GM19324 (cell line): ENCODE data around the gene DIAPH1.

Experiments used
- ATAC-seq: cut with Tn5 transposase; IDR thresholded peaks from one replicate; pipeline ENCODE4 v1.9.1; 2021; ENCODE audit warnings: mild to moderate bottlenecking, moderate library complexity; ENCODE audit not compliant: unreplicated experiment, low FRiP score

Gene DIAPH1

DNA sequence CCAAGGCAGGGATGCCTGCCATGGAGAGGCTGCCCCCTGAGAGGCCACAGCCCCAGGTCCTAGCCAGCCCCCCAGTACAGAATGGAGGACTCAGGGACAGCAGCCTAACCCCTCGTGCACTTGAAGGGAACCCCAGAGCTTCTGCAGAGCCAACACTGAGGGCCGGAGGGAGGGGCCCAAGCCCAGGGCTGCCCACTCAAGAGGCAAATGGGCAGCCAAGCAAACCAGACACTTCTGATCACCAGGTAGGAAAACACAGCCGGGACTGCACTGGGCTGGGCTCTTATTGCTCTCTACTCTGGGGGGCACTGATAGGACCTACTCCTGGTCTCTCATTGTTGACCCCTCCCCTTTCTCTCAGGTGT, 21.2 kb upstream of the DIAPH1 start:
- ATAC-seq, result no peak

DNA sequence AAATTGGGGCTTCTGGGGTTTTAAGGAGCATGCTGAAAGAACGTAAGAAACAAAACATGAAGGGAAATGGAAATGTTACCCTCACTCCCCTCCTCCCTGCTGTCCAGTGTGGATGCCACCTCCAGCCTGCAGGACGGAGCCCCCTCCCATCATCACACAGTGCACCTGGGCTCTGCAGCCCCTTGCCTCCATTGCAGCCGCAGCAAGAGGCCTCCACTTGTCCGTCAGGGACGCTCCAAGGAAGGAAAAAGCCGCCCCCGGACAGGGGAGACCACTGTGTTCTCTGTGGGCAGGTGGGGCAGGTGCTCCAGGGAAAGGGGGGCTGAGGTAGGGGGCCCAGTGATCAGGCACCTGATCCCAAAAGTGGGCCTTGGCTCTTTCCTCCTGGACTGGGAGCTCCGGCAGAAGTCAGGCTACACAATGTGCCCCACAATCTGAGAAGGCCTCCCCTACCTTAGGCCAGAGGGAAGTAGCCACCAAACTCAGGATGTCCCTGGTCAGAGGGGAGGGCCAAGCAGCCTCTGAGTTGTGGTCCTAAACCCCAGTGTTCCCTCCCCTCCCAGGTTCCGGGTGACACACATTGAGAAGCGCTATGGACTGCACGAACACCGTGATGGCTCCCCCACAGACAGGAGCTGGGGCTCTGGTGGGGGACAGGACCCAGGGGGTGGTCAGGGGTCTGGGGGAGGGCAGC, 20.7 kb upstream of the DIAPH1 start:
- no peak for ATAC-seq

DNA sequence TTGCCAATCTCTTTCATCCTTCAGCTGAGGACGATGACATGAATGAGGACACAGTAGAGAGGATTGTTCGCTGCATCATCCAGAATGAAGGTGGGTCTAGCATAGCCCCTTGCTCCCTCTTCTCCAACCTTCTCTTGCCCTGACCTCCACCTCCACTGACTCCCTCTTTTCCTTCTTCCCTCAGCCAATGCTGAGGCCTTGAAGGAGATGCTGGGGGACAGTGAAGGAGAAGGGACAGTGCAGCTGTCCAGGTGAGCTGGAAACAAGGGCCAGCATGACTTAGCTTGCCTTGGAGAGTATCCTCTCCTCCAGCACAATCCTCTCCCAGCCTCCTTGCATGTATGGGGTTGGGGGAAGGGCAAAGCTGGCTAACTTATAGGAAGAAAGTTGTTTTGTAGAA, 20.0 kb upstream of the DIAPH1 start:
- ATAC-seq, result no peak

DNA sequence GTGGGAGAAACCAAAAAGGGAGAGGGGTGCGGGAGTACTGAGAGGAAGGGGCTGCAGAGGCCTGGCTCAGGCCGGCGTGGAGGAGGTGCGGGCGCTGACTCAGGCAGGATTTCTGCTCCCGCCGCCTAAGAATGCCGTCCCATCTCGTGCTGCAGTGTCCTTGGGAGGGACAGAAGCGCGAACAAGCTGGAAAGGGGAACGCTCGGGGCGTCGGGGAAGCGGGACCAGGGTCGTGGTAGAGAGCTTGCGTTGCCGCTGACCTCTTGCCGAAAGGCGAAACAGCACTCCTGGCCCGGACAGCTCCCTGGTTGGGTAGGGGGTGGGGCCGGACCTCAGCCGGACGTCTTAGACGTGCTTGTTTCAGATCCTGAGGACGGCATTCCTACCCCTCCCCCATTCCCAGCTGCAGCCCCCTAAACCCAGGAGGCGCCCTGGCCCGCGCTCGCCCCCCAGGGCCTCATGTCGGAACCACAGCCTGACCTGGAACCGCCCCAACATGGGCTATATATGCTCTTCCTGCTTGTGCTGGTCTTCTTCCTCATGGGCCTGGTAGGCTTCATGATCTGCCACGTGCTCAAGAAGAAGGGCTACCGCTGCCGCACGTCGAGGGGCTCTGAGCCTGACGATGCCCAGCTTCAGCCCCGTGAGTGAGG, 19.1 kb upstream of the DIAPH1 start:
- peak; percentile 21 for ATAC-seq

DNA sequence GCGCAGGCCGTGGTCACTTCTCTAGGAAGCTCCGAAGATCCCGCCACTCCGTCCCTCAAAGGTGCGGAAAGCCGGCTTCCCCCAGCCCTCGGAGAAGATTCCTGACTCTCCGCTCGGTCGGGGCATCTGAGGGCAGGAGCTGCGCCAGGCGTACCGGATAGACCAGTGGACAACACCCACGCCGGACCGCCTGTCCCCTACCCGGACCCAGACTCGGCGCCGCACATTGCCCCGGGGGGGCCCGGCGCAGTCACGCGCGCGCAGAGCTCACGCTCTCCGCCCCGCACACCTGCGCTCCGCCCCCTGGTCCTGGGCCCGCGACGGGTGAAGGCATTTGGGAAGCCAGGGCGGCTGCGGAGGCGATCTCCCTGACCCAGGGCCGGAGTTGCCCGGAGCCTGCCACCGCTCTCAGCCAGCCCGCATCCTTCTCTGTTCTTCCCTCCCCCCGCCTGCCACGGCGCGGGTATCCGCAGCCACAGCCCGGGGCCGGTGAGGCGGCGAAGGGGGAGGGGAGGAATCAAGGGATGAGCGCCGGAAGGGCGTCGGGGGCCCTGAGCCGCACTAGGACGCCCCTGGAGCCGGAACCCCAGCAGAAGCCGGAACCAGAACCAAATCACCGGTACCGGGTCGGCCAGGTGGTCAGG, 18.4 kb upstream of the DIAPH1 start:
- ATAC-seq, result peak; percentile 25

DNA sequence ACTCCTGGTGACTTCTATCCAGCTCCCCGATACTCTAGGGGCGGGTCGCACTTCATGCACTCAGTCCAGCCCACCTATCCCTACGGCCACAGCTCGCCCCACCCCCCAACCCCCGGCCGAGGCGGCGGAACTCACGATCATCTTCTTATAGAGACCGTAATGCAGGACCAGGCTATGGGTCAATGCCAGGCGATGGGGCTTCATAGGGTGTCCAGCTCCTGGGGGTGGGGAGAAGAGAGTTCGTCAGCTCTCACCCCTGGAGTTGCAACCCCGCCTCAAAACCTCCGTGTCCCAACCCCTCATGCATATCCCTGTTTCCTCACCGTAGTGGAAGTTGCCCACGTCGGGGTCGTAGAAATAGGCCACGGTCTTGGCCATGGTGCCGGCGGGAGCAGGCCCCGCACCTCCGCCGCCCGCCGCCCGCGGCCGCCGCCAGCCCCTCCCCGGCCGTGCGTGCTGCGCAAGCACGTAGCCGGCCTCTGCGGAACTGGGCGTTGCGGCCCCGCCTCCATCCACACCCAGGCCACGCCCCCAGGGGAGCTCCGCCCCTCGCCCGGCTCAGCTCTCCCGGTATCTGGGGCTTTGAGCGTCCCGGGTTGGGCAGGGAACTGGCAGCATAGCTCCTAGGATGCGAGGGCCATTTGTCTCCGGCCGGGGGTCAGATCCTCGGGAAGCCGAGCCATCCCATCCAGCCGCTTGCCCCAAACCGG, 17.8 kb upstream of the DIAPH1 start, which contains the start of the genes HDAC3 and RELL2:
Gene HDAC3 (minus strand): TSS at position 437 of the 710 bp plus-strand sequence. CDS start 59 bp downstream, at position 378.
Gene RELL2 (plus strand): TSS at position 585 of the 710 bp plus-strand sequence. CDS start 1,229 bp downstream, outside the sequence.
- ATAC-seq, result peak; percentile 83

DNA sequence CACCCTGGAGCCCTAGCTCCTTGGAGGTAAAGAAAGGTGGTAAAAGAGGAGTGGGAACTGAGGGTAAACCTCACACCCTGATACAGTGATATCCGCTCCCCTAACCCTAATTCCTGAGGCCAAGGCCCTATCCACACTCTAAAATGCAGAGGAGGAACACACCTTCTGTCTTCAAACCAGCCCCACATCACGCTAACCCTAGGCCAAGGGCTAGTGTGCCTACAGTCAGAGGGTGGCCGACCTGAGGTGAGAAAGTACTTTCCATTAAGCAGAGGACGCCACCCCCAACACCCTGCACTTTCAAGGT, 17.3 kb upstream of the DIAPH1 start:
- ATAC-seq, result no peak

DNA sequence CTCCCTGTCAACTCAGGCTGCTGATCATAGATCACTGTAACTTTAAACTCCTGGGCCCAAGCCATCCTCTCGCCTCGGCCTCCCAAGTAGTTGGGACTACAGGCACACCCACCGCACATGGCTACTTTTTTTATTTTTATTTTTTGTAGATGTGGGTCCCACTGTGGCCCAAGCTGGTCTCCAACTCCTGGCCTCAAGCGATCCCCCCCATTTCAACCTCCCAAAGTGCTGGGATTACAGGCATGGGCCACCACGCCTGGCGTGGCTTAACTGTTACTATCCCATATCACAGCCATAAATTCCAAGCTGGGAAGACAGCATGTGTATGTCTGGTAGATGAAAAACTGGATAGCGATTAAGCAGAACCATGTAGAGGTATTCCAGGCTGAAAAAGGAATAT, 16.8 kb upstream of the DIAPH1 start:
- ATAC-seq, result no peak

DNA sequence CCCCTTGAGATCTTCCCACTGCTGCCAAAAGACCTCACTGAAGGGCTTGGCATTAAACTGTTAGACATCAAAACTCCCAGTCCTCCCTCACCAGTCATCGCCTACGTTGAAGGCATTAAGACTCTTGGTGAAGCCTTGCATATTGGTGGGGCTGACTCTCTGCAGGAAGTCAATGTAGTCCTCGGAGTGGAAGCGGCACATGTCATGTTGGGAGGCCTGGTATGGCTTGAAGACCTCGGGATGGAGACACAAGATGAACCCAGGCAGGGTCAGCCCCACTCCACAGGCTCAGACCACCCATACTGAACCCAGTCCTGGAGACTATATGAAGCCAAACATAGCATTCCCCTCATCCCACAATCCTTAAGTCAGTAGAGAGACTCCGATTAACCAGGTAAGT, 15.9 kb upstream of the DIAPH1 start:
- ATAC-seq, result no peak

DNA sequence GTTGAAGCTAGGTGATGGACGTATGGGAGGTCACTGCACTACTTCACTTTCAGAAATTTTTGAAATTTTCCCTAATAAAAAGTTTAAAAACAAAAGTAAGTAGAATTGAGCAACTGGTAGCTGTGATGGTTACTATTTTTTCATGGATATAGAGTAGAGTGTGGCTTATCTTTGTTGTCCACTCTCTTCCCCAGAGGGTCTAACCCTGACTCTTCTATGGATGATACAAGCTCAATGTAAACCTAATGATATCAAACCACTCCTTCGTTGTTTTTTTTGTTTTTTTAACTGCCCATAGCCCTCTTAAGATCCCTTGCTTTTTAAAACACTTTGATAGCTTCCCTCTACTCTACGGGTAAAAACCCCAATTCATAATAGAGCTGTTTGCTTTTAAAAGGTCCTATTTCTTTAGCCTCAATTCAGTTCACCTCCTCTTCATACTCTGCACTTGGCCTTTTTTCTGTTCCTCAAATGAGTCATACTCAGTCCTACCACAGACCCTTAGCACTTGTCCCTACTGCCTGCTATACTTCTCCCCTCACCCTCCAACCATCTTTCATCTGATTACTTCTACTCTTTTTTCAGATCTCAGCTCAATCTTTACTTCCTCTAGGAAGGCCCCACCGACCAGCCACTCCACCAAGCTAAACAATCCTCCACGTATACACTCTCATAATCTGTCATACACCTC, 15.2 kb upstream of the DIAPH1 start:
- ATAC-seq, result peak; percentile 36

DNA sequence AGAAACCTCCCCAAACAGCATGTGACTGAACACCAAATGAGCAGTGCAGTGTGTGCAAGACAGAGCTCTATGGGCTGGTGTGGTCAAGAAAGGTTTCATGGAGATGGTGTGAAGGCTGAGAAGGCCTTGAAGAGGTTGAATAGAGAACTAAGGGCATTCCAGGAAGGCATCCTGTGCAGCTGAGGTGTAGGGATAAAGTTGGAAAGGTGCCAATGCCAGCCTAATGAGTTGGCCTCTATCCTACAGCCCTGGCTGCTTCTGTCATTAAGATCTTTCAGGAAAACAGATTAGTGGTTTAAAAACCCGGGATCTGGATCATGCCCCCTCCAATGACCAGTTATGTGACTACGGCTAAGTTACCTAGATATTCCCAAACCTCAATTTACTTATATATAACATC, 13.8 kb upstream of the DIAPH1 start:
- ATAC-seq, result no peak

DNA sequence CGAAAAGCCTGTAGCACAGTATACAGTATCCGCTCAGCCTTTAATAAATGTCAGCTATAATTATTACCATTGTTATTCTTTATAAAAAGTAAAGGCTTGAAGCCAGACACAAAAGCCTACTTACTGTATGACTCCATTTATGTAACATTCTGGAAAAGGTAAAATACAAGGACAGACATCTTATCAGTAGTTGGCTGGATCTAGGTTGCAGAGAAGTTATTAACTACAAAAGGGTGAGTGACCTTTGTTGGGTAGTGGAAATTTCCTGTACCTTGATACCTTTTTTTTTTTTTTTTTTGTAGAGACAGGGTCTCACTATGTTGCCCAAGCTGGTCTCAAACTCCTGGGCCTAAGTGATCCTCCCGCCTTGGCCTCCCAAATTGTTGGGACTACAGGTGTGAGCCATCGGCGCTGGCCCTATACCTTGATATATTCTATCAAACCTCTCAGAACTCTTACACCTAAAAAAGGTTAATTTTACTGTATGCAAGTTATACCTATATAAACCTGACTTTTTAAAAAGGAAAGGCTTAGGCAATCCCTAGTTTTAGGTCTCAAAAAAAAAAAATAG, 11.9 kb upstream of the DIAPH1 start:
- no peak for ATAC-seq

DNA sequence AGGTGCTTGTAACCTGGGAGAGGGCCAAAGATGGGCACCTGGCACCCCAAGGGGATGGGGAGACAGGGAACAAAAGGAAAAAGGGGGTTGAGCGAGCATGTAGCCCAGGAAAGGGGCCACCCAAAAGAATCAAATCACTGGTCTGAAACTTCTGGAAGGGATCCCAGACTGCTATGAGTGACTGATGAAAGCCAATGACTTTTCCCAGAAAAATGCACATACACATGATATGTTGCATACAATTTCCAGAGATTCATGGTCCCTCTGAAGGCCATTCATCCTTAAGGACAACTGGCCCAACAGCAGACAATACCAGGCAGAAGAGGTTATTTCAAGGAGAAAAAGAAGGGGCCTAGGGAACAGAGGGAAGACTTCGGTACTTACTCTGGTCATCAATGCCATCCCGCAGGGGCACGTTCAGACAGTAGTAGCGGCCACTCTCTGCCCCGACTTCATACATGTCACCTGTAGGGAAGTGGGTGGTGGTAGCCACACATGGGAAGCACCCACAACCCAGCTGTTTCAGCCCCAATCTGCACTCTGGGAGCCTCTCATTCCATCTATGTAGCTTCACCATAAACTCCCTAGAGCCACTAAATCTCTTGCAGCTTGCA, 9.5 kb upstream of the DIAPH1 start:
- ATAC-seq, result no peak

DNA sequence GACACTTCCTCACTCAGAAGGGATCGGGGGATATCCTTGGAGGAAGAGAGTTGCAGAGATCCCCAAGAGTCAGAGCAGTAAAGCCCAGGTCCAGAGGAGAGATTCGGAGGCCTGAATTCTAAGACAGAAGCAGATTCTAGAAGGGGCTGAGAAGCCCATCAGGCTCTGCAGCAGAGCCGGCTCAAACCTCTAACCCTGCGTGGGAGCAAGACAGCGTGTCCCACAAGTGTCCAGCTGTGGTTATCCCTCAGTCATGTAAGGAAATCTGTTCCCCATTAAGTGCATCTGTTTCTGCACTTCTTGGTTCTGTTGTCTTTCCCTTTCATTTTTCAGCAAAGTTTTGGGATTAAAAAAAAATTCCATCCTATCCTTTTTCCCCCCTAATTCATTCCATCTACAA, 4.8 kb upstream of the DIAPH1 start:
- ATAC-seq, result no peak

DNA sequence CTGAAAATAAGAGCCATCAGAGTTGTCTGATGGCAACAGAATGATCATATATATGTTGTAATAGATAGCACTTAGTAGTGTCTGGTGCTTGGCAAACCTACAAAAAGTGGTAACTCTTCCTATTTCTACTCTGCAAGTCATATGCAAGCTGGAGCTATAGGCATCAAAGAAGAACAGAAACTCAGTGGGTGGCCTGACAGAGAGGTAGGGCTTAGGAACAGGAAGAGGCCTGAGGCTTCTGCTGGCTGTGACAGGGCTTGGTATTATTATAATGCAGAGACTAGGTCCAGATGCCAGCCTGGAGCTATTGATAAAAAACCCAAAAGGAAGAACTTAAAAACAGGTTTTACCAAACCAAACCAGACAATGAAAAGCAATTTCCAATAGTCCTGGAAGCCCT, 4.4 kb upstream of the DIAPH1 start:
- peak; percentile 36 for ATAC-seq

DNA sequence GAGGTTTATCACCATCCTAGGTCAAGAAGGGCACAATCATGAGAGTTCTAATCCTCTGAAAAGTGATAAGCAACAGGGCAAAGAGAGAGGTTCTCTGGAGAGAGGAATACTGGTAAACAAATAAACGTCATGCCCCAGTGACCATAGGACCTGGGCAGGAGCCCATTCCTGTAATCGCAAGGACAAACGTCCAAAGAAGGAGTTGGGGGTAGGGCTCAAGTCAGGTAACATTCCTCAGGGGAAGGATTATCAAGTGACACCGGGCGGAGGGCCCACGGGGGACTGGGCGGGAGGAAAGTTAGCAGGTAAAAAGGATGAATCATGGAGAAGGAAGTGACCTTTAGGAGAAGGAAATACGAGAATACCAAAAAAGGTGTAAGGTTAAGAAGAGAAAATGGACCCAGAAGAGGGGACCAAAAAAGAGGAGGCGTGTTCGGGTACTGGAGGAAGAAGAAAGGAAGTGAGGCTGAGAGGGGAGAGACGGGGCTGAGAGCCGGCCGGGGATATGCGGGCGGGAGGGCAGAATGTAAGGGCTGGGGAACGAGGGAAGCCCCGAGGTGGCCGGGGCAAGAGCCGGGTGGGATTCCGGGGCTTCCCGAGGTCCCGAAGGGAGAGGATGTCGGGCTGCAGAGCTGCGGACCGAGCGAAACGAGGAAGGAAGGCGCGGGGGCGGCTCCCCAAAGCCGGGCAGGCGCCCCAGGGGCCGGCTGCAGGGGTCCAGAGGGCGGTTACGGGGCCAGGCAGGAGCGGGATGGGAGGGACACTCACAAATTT, 583 bp downstream of the DIAPH1 start:
- peak; percentile 29 for ATAC-seq

DNA sequence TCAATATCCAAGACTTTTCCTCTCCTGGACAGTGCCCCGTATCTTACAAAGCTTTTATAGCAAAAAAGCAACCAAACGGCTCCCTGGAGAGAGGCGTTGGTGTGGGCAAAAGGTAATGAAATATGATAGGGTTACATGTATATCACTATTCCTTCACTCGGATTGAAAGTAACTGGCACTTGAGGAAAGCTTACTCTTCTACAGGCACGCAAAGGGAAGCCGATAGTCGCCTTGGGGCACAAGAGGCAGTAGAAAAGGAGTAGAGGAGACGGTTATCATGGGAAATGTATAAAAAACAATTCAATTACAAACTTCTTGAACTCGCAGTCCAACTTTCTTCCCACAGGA, 1.1 kb downstream of the DIAPH1 start:
- ATAC-seq, result no peak

DNA sequence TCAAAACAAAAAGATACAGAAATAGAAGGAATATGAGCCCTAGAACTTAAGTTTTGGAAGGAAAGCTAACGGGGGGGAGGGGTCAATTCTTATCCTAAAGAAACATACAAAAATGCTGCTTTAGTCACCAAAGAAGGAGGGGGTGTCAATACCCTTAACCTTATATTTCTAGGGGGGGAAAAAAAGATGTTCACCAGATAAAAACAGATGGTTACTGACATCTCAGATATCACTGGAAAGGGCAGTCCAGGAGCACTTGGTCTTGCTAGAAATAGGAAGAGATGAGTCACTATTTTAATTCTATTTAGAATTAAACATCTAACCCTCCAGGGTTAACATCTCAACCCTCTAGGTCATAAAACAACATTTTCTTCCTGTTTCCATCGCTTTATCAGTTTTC, 1.7 kb downstream of the DIAPH1 start:
- ATAC-seq, result no peak

DNA sequence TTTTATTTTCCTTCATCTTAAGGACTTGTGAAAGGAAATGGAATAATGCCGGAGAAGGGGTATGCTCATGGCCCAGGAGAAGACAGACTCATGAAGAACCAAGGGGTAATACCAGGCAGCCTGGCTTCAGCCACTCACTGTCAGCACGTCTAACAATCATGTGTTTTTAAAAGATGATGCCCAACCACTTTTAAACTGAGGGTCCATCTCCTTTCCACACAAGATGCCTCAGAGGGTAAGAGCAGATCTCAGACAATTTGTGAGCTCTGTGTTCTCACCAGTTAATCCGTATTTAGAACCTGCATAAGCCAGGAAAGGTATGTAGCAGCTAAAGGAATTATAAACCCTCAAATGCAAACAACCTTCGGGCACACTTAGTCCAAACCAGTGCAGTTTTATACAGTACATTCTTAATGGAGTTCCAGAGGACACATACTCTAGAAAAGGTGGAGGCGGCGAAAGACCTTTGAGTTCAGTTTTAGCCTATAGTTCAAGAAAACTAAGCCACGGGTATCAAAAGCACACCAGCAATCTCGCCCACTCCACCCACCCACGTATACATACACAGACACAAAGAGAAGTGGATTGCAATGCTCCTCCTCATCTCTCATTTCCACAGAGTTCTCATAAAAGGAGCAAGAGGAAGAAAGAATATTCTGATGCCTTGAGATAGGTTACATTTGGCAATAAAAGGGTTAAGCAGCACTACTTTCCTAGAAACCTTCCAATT, 2.6 kb downstream of the DIAPH1 start:
- no peak for ATAC-seq
